ENCODE results near the gene NUP188.

The NUP188 gene

GRCh38 chr9:129052592-129052991 lies 105.1 kb downstream of the NUP188 start:
- H3K4me3 ChIP-seq (ENCODE audit: low read depth, low read length) = no peak overlapping the region
- ChIA-PET CTCF (no interaction called here), POLR2A (interaction anchor here (1.0 kb wide), 1 partner anchor 104 kb away, joined by 5 read pairs; no protein-coding TSS in a partner anchor)
- no peak for TF ChIP-seq CTCF (IDR thresholded peaks at IDR 0.05; ENCODE audit: insufficient read depth, low read length, missing control alignments)
- DNase-seq (ENCODE audit: low read depth, low spot score) = no peak

GRCh38 chr9:129053020-129053419 lies 105.5 kb downstream of the NUP188 start:
- DNase-seq (ENCODE audit: low read depth, low spot score) = no peak
- TF ChIP-seq CTCF (IDR thresholded peaks at IDR 0.05; ENCODE audit: insufficient read depth, low read length, missing control alignments) = no peak
- H3K4me3 ChIP-seq (ENCODE audit: low read depth, low read length) = no peak overlapping the region
- CTCF ChIA-PET = no interaction called here
- POLR2A ChIA-PET = interaction anchor here (1.0 kb wide), 1 partner anchor 104 kb away, joined by 5 read pairs; no protein-coding TSS in a partner anchor

DNA sequence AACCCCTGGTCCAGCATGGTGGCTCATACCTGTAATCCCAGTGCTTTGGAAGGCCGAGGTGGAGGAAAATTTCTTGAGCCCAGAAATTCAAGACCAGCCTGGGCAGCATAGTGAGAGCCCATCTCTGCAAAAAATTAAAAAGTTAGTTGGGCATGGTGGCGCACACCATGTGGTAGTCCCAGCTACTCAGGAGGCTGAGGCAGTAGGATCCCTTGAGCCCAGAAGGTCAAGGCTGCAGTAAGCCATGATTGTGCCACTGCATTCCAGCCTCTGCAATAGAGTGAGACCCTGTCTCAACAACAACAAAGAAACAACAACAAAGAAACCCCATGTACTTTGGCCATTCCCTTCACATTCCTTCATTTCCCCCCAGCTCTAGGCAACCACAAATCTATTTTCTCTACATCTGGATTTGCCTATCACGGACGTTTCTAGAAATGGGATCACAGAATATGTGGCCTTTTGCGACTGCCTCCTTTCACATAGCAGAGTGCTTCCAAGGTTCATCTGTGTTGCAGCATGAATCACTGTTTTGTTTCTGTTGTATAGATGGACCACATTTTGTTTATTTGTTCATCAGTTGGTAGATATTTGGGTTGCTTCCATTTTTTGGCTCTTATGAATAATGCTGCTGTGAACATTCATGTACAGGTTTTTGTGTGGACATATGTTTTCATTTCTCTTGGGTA lies 106.8 kb downstream of the NUP188 start:
- TF ChIP-seq CTCF (IDR thresholded peaks at IDR 0.05; ENCODE audit: insufficient read depth, low read length, missing control alignments) = no peak
- ChIA-PET POLR2A (no interaction called here), CTCF (interaction anchor here (1.2 kb wide), 1 partner anchor 26 kb away, joined by 3 read pairs; the partner anchor contains the start of gene SH3GLB2)
- no peak for DNase-seq (ENCODE audit: low read depth, low spot score)
- no peak overlapping the region for H3K4me3 ChIP-seq (ENCODE audit: low read depth, low read length)

All from AG04449 (cell line).